ENCODE measurements around the gene EXOC3L1.

- no peak for TF ChIP-seq CTCF (CRISPR knock-in tag; IDR thresholded peaks at IDR 0.05)
- TF ChIP-seq ZNF296 (CRISPR knock-in tag; conservative IDR thresholded peaks at IDR 0.05): no peak
- TF ChIP-seq MAX (IDR thresholded peaks at IDR 0.05): no peak
- TF ChIP-seq TSC22D2 (CRISPR knock-in tag; IDR thresholded peaks at IDR 0.05; ENCODE audit: borderline replicate concordance): no peak
- no peak for TF ChIP-seq IRF1 (CRISPR knock-in tag; IDR thresholded peaks at IDR 0.05; ENCODE audit: low read depth)
Observed at GRCh38 chr16:67148656-67149275, 41.2 kb downstream of the EXOC3L1 start.

Measured in HepG2 (cell line).